GM13977 (cell line): Measurements from ENCODE around the gene SLC25A42.

Experiments
- DNase-seq: peaks from one replicate; pipeline ENCODE4 v3.0.0; 2012; ENCODE audit warnings: low spot score
- in situ Hi-C: fragments of 300-500 bp; cut with MboI; formaldehyde crosslinking; loops from one replicate; pipeline ENCODE4 v1.12.0; 2022; ENCODE audit warnings: low sequenced_read_pairs, low pct_unique_long_range_greater_than_20kb, mixed read lengths, inconsistent platforms; ENCODE audit not compliant: unreplicated experiment
- TF ChIP-seq, protein P1 (sequence below): IDR thresholded peaks from 2 replicates; pipeline ENCODE4 v1.5.1; 2012; ENCODE audit warnings: mild to moderate bottlenecking, control low read depth; ENCODE audit not compliant: insufficient read depth; ENCODE audit errors: extremely low read depth, missing control alignments

Gene SLC25A42

DNA sequence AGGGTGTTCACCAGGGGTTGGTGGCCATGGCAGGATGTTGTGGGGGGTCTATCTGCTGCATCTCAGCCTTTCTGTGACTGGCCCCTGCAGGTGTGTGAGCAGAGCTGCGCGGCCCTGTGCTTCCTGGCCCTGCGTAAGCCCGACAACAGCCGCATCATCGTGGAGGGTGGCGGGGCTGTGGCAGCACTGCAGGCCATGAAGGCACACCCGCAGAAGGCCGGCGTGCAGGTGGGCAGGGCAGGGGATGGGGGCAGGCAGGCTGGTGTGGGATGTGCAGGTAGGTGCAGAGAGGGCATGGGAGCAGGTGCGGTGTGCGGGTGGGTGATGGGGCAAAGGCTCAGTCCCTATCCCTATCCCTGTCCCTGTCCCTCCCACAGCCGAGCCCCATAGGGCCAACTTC, 8.1 kb upstream of the SLC25A42 start:
- no peak for DNase-seq
- in situ Hi-C loops, result loop anchor here (10.0 kb wide), 1 partner anchor 79 kb away; the partner anchor contains the start of gene TMEM161A
- TF ChIP-seq, protein P1, sequence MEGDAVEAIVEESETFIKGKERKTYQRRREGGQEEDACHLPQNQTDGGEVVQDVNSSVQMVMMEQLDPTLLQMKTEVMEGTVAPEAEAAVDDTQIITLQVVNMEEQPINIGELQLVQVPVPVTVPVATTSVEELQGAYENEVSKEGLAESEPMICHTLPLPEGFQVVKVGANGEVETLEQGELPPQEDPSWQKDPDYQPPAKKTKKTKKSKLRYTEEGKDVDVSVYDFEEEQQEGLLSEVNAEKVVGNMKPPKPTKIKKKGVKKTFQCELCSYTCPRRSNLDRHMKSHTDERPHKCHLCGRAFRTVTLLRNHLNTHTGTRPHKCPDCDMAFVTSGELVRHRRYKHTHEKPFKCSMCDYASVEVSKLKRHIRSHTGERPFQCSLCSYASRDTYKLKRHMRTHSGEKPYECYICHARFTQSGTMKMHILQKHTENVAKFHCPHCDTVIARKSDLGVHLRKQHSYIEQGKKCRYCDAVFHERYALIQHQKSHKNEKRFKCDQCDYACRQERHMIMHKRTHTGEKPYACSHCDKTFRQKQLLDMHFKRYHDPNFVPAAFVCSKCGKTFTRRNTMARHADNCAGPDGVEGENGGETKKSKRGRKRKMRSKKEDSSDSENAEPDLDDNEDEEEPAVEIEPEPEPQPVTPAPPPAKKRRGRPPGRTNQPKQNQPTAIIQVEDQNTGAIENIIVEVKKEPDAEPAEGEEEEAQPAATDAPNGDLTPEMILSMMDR, result no peak

DNA sequence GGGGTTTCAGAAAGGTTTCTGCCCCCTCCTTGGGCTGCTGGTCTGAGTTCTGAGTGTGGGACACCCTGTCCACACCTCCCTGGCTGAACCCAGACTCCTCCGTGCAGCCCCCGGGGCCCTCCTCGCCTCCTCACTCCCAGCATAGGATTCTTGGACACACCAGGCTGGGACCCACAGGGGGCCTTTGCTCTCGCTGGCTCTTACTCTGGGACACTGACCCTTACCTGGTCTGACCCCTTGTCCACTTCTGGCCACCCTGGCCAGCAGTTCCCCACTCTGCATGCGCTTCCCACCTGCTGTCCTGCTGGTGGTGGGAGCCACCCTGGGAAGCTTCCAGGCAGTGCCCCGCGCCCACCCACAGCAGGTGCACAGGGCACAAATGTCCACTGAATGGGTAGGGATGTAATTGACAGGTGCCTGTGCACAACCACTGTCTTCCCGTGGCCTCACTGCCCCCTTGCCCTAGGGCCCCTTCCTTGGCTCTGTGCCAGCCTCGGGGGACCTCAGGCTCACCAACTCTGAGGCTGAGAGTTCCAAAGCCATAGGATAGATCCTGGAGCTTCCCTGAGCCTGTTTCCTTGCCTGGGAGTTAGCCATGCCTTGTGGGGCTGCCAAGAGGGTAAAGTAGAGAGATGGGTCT, 7.0 kb upstream of the SLC25A42 start:
- TF ChIP-seq, protein P1, result no peak
- no peak for DNase-seq
- in situ Hi-C loops, result loop anchor here (10.0 kb wide), 1 partner anchor 78 kb away; the partner anchor contains the start of gene TMEM161A

DNA sequence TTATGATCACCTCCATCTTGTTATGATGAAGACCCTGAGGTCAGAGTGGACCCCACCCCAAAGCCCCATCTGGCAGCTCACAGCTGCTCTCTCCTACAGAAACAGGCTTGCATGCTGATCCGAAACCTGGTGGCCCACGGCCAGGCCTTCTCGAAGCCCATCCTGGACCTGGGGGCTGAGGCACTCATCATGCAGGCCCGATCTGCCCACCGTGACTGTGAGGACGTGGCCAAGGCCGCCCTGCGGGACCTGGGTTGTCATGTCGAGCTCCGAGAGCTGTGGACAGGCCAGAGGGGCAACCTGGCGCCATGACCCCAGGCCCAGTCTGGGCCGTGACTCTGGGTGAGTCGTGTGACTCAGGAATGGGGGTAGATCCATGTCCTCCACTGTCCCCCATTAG, 6.5 kb upstream of the SLC25A42 start:
- TF ChIP-seq, protein P1, result no peak
- in situ Hi-C loops, result loop anchor here (10.0 kb wide), 1 partner anchor 77 kb away; the partner anchor contains the start of gene TMEM161A
- no peak for DNase-seq

DNA sequence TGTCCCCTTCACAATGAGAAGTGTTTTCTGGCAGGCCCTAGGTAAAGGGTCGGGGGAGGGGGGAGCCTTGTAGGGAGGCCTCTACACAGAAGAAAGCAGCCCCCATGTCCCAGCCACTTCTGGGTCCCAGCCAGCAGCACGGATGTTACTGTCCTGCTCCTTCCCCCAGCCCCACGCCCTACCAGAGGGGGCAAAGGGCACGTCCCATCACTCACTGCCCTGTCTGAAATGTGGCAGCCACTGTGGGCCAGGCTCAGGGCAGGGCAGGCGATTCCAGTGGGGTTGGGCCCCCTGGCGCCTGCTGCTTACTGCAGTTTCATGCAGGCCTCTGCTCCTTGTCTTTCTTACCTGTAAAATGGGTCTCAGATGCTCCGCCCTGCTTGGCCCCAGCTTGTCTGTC, 6.1 kb upstream of the SLC25A42 start:
- TF ChIP-seq, protein P1, result no peak
- DNase-seq, result no peak
- in situ Hi-C loops, result loop anchor here (10.0 kb wide), 1 partner anchor 77 kb away; the partner anchor contains the start of gene TMEM161A

DNA sequence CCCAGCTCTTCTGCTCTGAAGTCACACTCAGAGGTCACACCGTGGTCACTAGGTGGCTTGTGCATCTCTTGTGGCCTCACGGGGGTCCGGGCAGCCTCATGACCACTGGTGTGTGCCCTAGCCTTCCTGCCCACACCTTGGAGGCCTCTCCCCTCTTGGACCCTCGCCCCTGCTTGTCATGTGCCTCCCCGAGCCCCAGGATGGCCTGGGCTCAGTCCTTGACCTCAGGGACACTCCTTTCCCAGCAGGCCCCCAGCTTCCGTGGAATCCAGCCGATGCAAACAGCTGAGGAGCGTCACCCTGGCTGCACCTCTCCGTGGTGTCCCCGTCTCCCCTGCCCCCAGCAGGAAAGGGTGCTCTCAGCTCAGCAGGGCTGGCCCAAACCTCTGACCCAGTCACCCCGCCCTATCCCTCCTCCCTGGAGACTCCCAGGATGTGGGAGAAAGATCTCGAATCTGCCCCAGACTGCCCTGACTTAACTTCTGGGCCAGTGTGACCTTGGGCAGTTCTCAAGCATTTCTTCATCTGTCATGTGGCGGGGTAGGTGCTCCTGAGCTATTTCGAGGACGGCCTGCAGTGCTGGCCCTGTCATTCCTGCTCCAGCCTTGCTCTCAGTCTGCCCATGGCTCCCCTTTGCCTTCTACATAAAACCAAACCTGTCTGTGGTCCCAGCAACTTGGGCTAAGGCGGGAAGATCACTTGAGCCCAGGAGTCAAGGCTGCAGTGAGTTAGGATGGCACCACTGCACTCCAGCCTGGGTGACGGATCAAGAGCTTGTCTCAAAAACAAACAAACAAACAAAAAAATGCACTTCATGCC, 4.6 kb upstream of the SLC25A42 start:
- in situ Hi-C loops, result loop anchor here (10.0 kb wide), 1 partner anchor 76 kb away; the partner anchor contains the start of gene TMEM161A
- DNase-seq, result no peak

More for the DNA sequence above, 4.6 kb upstream of the SLC25A42 start:
- TF ChIP-seq, protein P1, result no peak
